SK-N-SH treated with all-trans-retinoic acid at 6 μM for 48 hours (cell line): ENCODE data around the gene MGLL.

ENCODE experiments used
- ARNTL ChIP-seq: fragments of 450-650 bp; formaldehyde crosslinking; IDR thresholded peaks from 2 replicates; pipeline ENCODE4 v1.5.0; 2020; ENCODE audit warnings: low read depth, mild to moderate bottlenecking, moderate library complexity, borderline replicate concordance
- GLIS3 ChIP-seq: fragments of 250-450 bp; sonication (Bioruptor Pico); IDR thresholded peaks from 2 replicates; pipeline ENCODE4 v1.5.0; 2020; ENCODE audit warnings: mild to moderate bottlenecking, moderate library complexity
- ISL1 ChIP-seq: fragments of 250-450 bp; sonication (Bioruptor Pico); IDR thresholded peaks from 2 replicates; pipeline ENCODE4 v2.1.2; 2022; ENCODE audit warnings: mild to moderate bottlenecking, moderate library complexity
- OSR1 ChIP-seq: fragments of 250-450 bp; sonication (Bioruptor Pico); IDR thresholded peaks from 2 replicates; pipeline ENCODE4 v1.8.0; 2022; ENCODE audit warnings: moderate library complexity, mild to moderate bottlenecking, inconsistent platforms
- PATZ1 ChIP-seq: fragments of 250-450 bp; sonication (Bioruptor Pico); IDR thresholded peaks from 2 replicates; pipeline ENCODE4 v1.8.0; 2020; ENCODE audit warnings: mild to moderate bottlenecking, moderate library complexity, borderline replicate concordance
- RARB ChIP-seq: fragments of 250-450 bp; sonication (Bioruptor Pico); IDR thresholded peaks from 2 replicates; pipeline ENCODE4 v1.8.0; 2021; ENCODE audit warnings: mild to moderate bottlenecking, moderate library complexity
- SNAI2 ChIP-seq: fragments of 250-450 bp; sonication (Bioruptor Pico); IDR thresholded peaks from 2 replicates; pipeline ENCODE4 v1.5.0; 2020; ENCODE audit warnings: mild to moderate bottlenecking, moderate library complexity
- TCF4 ChIP-seq: fragments of 250-450 bp; sonication (Bioruptor Pico); IDR thresholded peaks from 2 replicates; pipeline ENCODE4 v1.8.0; 2021; ENCODE audit warnings: mild to moderate bottlenecking, moderate library complexity, borderline replicate concordance
- TOX ChIP-seq: fragments of 250-450 bp; sonication (Bioruptor Pico); IDR thresholded peaks from 2 replicates; pipeline ENCODE4 v1.8.0; 2021; ENCODE audit warnings: mild to moderate bottlenecking, moderate library complexity, borderline replicate concordance
- TSHZ2 ChIP-seq: fragments of 250-450 bp; sonication (Bioruptor Pico); IDR thresholded peaks from 2 replicates; pipeline ENCODE4 v1.5.0; 2020; ENCODE audit warnings: mild to moderate bottlenecking, moderate library complexity
- ZC3H10 ChIP-seq: fragments of 250-450 bp; sonication (Bioruptor Pico); IDR thresholded peaks from 2 replicates; pipeline ENCODE4 v1.5.1; 2021; ENCODE audit warnings: mild to moderate bottlenecking, moderate library complexity
- ZFP3 ChIP-seq: fragments of 250-450 bp; sonication (Bioruptor Pico); IDR thresholded peaks from 2 replicates; pipeline ENCODE4 v1.5.0; 2020; ENCODE audit warnings: mild to moderate bottlenecking, moderate library complexity
- ZFP30 ChIP-seq: fragments of 450-650 bp; formaldehyde crosslinking; IDR thresholded peaks from 2 replicates; pipeline ENCODE4 v1.5.0; 2022; ENCODE audit warnings: mild to moderate bottlenecking, moderate library complexity

- TF ChIP-seq ZFP30 (CRISPR knock-in tag) (no peak), TOX (no peak), TSHZ2 (CRISPR knock-in tag) (no peak), RARB (CRISPR knock-in tag) (no peak), PATZ1 (CRISPR knock-in tag) (no peak), ISL1 (CRISPR knock-in tag) (no peak), ZC3H10 (CRISPR knock-in tag) (no peak), ZFP3 (CRISPR knock-in tag) (no peak), TCF4 (no peak), OSR1 (CRISPR knock-in tag) (no peak), ARNTL (CRISPR knock-in tag) (no peak), SNAI2 (CRISPR knock-in tag) (no peak), GLIS3 (CRISPR knock-in tag) (no peak)
These were observed 88.1 kb downstream of the MGLL start for GRCh38 chr3:127734181-127734720.
